ENCODE results near the gene AFF3.
"Not testable (repeated sequence)": the region's sequence is repeated elsewhere in the genome, so short reads cannot be mapped to it uniquely, and the experiment has no call there.

AFF3 gene

GRCh38 chr2:99779276-99779675 is 363.1 kb downstream of the AFF3 start:
- ChIA-PET POLR2A (no interaction called here), CTCF (no interaction called here)
- no peak for TF ChIP-seq CTCF (IDR thresholded peaks at IDR 0.05; ENCODE audit: control extremely low read depth, extremely low read depth, low read depth, missing control alignments)
- DNase-seq (ENCODE audit: extremely low spot score) = no peak

- POLR2A ChIA-PET = no interaction called here
- no peak for TF ChIP-seq CTCF (IDR thresholded peaks at IDR 0.05; ENCODE audit: control extremely low read depth, extremely low read depth, low read depth, missing control alignments)
- CTCF ChIA-PET = interaction anchor here (0.8 kb wide), 1 partner anchor 15 kb away, joined by 3 read pairs; no protein-coding TSS in a partner anchor
- no peak for DNase-seq (ENCODE audit: extremely low spot score)
Measured at GRCh38 chr2:99777656-99778290, 364.6 kb downstream of the AFF3 start.

GRCh38 chr2:99776906-99777646 is 365.3 kb downstream of the AFF3 start:
- CTCF ChIA-PET = interaction anchor here (0.8 kb wide), 1 partner anchor 16 kb away, joined by 3 read pairs; no protein-coding TSS in a partner anchor
- POLR2A ChIA-PET = no interaction called here
- TF ChIP-seq CTCF (IDR thresholded peaks at IDR 0.05; ENCODE audit: control extremely low read depth, extremely low read depth, low read depth, missing control alignments) = no peak

GRCh38 chr2:99776206-99776905 is 366.0 kb downstream of the AFF3 start:
- CTCF ChIA-PET = no interaction called here
- POLR2A ChIA-PET = no interaction called here
- DNase-seq (ENCODE audit: extremely low spot score) = no peak
- no peak for TF ChIP-seq CTCF (IDR thresholded peaks at IDR 0.05; ENCODE audit: control extremely low read depth, extremely low read depth, low read depth, missing control alignments)

More at GRCh38 chr2:99776906-99777646, 365.3 kb downstream of the AFF3 start:
- no peak for DNase-seq (ENCODE audit: extremely low spot score)

GRCh38 chr2:99775585-99775984 is 366.8 kb downstream of the AFF3 start:
- TF ChIP-seq CTCF (IDR thresholded peaks at IDR 0.05; ENCODE audit: control extremely low read depth, extremely low read depth, low read depth, missing control alignments) = no peak
- DNase-seq (ENCODE audit: extremely low spot score) = no peak
- ChIA-PET CTCF (no interaction called here), POLR2A (no interaction called here)

GRCh38 chr2:99773642-99774041 is 368.7 kb downstream of the AFF3 start:
- DNase-seq (ENCODE audit: extremely low spot score); CTCF ChIA-PET; POLR2A ChIA-PET: not testable (repeated sequence)
